ENCODE results near the gene CNOT8. TPM values are rescaled to one million over a fixed set of nuclear protein-coding genes. Genes with fewer than 3 reads are reported as not detected.

CNOT8 gene
- total RNA-seq, 2 experiments from 2014 or later = 125 to 133 TPM

- no peak for TF ChIP-seq CTCF (IDR thresholded peaks at IDR 0.05)
- ChIA-PET POLR2A (no interaction called here), CTCF (interaction anchor here (1.1 kb wide), 1 partner anchor 9 kb away, joined by 3 read pairs; no protein-coding TSS in a partner anchor)
- Histone ChIP-seq H3K36me3 (ENCODE audit: insufficient read depth, low read length) (peaks cover 79% of the 10 kb centered on the region), H3K4me1 (ENCODE audit: insufficient read depth, low read length) (no peaks in the 10 kb centered on the region), H3K27ac (ENCODE audit: low read depth in 1 of 2, low read length in 2 of 2) (no peak overlapping the region), H3K27me3 (ENCODE audit: control insufficient read depth in 1 of 2, insufficient read depth in 2 of 2, low read length in 2 of 2) (no peaks in the 10 kb centered on the region), H3K4me3 (ENCODE audit: low read length) (no peak overlapping the region), H3K9me3 (ENCODE audit: control insufficient read depth in 1 of 2, insufficient read depth in 1 of 2, low read length in 2 of 2) (no peaks in the 10 kb centered on the region)
- H3K36me3 Mint-ChIP-seq (ENCODE audit: low read depth) = peaks cover 94% of the 10 kb centered on the region
- DNase-seq (no peak), ATAC-seq (ENCODE audit: poor library complexity) (no peak)
- H3K27me3 Mint-ChIP-seq = no peaks in the 10 kb centered on the region
- intact Hi-C loops (cut with DNase I, micrococcal nuclease) = loop anchor here in 1 of 2 experiments (5.0 kb wide), 1 partner anchor 246 kb away; no protein-coding TSS in a partner anchor
- no peak overlapping the region for H3K27ac Mint-ChIP-seq
- no peaks in the 10 kb centered on the region for H3K4me1 Mint-ChIP-seq (ENCODE audit: low read depth)
- no peak overlapping the region for H3K4me3 Mint-ChIP-seq
- no peaks in the 10 kb centered on the region for H3K9me3 Mint-ChIP-seq
These were observed 39.8 kb downstream of the CNOT8 start for GRCh38 chr5:154898210-154898609.

- TF ChIP-seq CTCF (IDR thresholded peaks at IDR 0.05) = no peak
- H3K36me3 Mint-ChIP-seq (ENCODE audit: low read depth) = peaks cover 93% of the 10 kb centered on the region
- H3K9me3 Mint-ChIP-seq = no peaks in the 10 kb centered on the region
- Histone ChIP-seq H3K27ac (ENCODE audit: low read depth in 1 of 2, low read length in 2 of 2) (no peak overlapping the region), H3K9me3 (ENCODE audit: control insufficient read depth in 1 of 2, insufficient read depth in 1 of 2, low read length in 2 of 2) (no peaks in the 10 kb centered on the region), H3K4me1 (ENCODE audit: insufficient read depth, low read length) (no peaks in the 10 kb centered on the region), H3K27me3 (ENCODE audit: control insufficient read depth in 1 of 2, insufficient read depth in 2 of 2, low read length in 2 of 2) (no peaks in the 10 kb centered on the region), H3K4me3 (ENCODE audit: low read length) (no peak overlapping the region), H3K36me3 (ENCODE audit: insufficient read depth, low read length) (peaks cover 78% of the 10 kb centered on the region)
- no peaks in the 10 kb centered on the region for H3K27me3 Mint-ChIP-seq
- intact Hi-C loops (cut with DNase I, micrococcal nuclease) = loop anchor here in 1 of 2 experiments (5.0 kb wide), 1 partner anchor 247 kb away; no protein-coding TSS in a partner anchor
- no peak overlapping the region for H3K27ac Mint-ChIP-seq
- POLR2A ChIA-PET = no interaction called here
- CTCF ChIA-PET = interaction anchor here (1.1 kb wide), 1 partner anchor 8 kb away, joined by 3 read pairs; no protein-coding TSS in a partner anchor
- H3K4me1 Mint-ChIP-seq (ENCODE audit: low read depth) = no peaks in the 10 kb centered on the region
- no peak for ATAC-seq (ENCODE audit: poor library complexity)
- H3K4me3 Mint-ChIP-seq = no peak overlapping the region
- no peak for DNase-seq
These were observed 40.9 kb downstream of the CNOT8 start for GRCh38 chr5:154899151-154899816.

GRCh38 chr5:154900066-154900465, 41.6 kb downstream of the CNOT8 start:
- TF ChIP-seq CTCF (IDR thresholded peaks at IDR 0.05) = no peak
- DNase-seq (no peak), ATAC-seq (ENCODE audit: poor library complexity) (no peak)
- ChIA-PET POLR2A (no interaction called here), CTCF (no interaction called here)
- intact Hi-C loops (cut with DNase I, micrococcal nuclease) = no loop called here
- H3K36me3 ChIP-seq (ENCODE audit: insufficient read depth, low read length) = peaks cover 84% of the 10 kb centered on the region
- no peaks in the 10 kb centered on the region for H3K27me3 Mint-ChIP-seq
- no peaks in the 10 kb centered on the region for H3K27me3 ChIP-seq (ENCODE audit: control insufficient read depth in 1 of 2, insufficient read depth in 2 of 2, low read length in 2 of 2)
- no peaks in the 10 kb centered on the region for H3K4me1 Mint-ChIP-seq (ENCODE audit: low read depth)
- H3K27ac Mint-ChIP-seq = no peak overlapping the region
- no peak overlapping the region for H3K4me3 ChIP-seq (ENCODE audit: low read length)
- no peak overlapping the region for H3K4me3 Mint-ChIP-seq
- no peak overlapping the region for H3K27ac ChIP-seq (ENCODE audit: low read depth in 1 of 2, low read length in 2 of 2)
- no peaks in the 10 kb centered on the region for H3K4me1 ChIP-seq (ENCODE audit: insufficient read depth, low read length)
- H3K9me3 ChIP-seq (ENCODE audit: control insufficient read depth in 1 of 2, insufficient read depth in 1 of 2, low read length in 2 of 2) = no peaks in the 10 kb centered on the region
- peaks cover 97% of the 10 kb centered on the region for H3K36me3 Mint-ChIP-seq (ENCODE audit: low read depth)
- H3K9me3 Mint-ChIP-seq = no peaks in the 10 kb centered on the region

Data from CD4-positive, alpha-beta T cell (primary cell).